NOMO-1 treated with DMSO at 0.1 percent for 48 hours (cell line): ENCODE data around the gene MCOLN1.

ENCODE experiments used
- DNase-seq: peaks from one replicate; lab custom pipeline; 2025; ENCODE audit not compliant: unreplicated experiment; lab: John Stamatoyannopoulos, UW

Gene MCOLN1

DNA sequence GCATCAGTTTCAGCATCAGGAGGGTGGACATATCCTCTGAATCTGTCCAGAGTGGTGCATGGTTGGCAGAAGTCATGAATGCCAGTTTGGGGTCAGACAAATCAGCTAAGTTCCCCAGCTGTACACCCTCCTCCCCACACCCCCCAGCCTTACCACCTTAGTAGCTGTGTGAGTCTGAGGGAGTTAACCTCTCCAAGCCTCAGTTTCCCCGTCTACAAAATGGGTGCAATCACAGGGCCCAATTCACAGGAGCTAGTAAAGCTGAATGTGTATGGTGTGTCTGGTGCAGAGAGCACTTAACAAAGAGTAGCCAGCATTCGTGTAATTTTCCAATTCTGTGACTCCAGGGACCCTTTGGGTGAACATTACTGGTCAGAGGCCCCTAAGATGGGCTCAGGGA is 19.9 kb upstream of the MCOLN1 start:
- no peak for DNase-seq

GRCh38 chr19:7504684-7505083 is 17.7 kb upstream of the MCOLN1 start:
- no peak for DNase-seq

DNA sequence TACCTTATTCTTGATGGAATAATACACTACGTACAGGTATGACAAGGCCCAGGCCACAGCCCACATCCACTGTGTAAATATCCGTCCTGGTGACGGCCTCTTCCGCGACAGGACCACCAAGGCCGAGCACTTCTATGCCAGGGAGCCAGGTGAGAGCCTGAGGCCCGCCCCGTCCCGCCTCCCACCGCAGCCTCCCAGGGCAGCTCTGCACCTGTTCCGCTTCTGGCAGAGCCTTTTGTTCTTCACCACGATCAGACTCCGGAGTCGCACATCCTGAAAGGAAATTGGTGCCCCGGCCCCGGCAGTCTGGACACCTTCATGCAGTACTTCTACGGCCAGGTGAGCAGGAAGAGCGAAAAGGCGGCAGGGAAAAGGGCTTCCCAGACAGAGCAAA is 17.1 kb upstream of the MCOLN1 start:
- DNase-seq: no peak

- DNase-seq: no peak
Observed at GRCh38 chr19:7505682-7506384, 16.6 kb upstream of the MCOLN1 start.

GRCh38 chr19:7506385-7507328 is 15.8 kb upstream of the MCOLN1 start:
- peak; percentile 81 for DNase-seq

DNA sequence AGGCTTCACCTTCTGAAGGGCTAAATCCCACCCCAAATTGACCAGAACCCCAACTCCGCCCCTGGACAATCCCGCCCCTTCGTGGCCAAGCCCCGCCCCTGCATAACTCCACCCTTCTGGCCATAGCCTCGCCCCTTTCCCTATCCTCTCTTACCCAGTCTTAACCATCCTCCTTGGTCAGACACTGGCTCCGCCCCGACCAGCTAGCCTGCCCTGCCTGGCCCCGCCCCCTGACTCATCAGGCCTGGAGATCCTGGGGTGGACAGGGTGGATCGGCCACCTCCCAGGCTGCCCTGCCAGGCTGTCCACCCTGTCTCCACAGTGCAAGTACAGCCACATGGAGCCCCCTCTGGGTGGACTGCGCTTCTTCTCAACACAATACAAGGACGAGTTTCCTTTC is 14.5 kb upstream of the MCOLN1 start:
- DNase-seq: peak; percentile 36

DNA sequence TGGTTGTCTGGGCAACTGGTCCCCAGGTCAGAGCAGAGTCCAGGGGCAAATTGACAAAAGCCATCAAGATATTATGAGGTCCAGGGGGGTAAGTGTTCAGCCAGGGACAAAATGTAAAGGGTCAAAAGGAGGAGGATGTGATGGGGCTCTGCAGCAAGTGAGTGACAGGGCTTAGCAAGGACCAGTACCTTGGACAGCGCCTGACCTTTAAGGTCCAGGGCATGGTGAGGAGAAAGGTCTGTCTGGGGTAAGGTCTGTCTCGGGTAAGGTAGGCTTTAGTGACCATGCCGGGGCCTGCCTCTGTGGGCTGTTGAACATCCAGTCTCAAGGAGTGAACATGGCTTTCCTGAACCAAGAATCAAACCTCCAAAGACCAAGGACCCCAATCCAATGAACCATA is 12.8 kb upstream of the MCOLN1 start:
- DNase-seq: peak; percentile 6

GRCh38 chr19:7512400-7512851 is 10.0 kb upstream of the MCOLN1 start:
- no peak for DNase-seq

GRCh38 chr19:7513809-7514642 is 8.4 kb upstream of the MCOLN1 start:
- DNase-seq: no peak

DNA sequence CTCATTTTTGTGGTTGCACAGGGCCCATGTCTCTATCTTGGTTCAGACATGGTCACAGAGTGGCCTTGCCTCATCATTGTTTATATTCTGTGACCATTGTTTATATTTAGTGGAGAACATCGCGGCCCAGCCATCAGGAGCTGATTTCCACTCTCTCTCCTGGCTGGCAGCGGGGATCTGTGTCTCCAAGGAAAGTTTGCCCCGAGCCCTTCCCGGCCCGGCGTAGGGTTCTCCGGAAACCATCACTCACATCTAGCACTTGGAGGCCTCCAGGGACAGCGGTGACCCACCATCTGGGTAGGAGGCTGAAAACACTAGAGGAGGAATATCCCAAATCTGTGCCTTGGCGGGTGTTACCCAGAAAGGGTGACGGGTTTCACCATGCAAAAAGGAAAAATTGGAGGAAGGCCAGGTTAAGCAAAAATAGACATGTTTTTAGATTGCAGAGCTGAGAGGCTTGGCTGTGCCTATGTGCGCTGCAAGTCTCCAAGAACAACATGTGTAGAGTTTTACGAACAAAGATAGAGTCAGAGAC is 7.2 kb upstream of the MCOLN1 start:
- no peak for DNase-seq

- DNase-seq: peak; percentile 37
Observed at GRCh38 chr19:7515645-7516151, 6.7 kb upstream of the MCOLN1 start, which contains the start of gene ZNF358. ZNF358 (plus strand) TSS chr19:7516103; CDS start chr19:7519243, 3,140 bp downstream.

GRCh38 chr19:7516333-7516732 is 6.1 kb upstream of the MCOLN1 start:
- no peak for DNase-seq

DNA sequence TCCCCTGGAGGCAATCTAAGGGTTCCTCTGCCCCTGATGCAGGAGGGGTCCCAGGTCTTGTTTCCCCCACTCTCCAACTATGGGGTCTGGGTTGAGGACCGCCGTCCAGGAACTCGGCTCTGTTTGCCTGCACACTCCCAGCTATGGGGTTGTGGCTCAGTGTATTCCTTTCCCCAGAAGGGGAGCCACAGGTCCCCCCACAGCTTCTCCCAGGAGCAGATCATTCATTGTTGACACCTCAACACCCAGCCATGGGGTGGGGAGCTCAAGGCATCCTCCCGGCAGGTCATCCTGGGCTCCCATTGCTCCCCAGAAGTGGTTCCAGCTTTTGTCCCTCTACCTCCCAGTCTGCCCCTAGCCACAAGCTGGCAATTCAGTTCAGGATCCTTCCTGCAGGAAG is 5.5 kb upstream of the MCOLN1 start:
- DNase-seq: no peak

DNA sequence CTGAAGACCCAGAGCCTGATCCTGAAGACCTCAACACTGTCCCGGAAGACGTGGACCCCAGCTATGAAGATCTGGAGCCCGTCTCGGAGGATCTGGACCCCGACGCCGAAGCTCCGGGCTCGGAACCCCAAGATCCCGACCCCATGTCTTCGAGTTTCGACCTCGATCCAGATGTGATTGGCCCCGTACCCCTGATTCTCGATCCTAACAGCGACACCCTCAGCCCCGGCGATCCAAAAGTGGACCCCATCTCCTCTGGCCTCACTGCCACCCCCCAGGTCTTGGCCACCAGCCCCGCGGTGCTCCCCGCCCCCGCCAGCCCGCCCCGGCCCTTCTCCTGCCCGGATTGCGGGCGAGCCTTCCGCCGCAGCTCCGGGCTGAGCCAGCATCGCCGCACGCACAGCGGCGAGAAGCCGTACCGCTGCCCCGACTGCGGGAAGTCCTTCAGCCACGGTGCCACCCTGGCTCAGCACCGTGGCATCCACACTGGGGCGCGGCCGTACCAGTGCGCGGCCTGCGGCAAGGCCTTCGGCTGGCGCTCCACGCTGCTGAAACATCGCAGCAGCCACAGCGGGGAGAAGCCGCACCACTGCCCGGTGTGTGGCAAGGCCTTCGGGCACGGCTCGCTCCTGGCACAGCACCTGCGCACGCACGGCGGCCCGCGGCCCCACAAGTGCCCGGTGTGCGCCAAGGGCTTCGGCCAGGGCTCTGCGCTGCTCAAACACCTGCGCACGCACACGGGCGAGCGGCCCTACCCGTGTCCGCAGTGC is 2.9 kb upstream of the MCOLN1 start:
- no peak for DNase-seq

DNA sequence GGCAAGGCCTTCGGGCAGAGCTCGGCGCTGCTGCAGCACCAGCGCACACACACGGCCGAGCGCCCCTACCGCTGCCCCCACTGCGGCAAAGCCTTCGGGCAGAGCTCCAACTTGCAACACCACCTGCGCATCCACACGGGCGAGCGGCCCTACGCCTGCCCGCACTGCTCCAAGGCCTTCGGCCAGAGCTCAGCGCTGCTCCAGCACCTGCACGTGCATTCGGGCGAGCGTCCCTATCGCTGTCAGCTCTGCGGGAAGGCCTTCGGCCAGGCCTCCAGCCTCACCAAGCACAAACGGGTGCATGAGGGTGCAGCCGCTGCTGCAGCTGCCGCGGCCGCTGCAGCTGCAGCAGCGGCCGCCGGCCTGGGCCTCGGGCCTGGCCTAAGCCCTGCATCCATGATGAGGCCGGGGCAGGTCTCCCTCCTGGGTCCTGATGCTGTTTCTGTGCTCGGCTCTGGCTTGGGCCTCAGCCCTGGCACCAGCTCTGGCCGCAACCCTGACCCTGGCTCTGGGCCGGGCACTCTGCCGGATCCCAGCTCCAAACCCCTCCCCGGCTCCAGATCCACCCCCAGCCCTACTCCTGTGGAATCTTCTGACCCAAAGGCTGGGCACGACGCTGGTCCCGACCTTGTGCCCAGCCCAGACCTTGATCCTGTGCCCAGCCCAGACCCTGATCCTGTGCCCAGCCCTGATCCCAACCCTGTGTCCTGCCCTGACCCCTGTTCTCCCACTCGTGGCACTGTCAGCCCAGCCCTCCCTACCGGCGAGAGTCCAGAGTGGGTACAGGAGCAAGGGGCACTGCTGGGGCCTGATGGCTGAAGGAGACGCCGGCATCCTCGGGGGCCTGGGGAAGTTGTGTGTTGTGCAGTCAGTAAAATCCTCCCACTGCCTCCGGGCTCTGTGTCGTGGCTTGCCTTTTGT is 2.0 kb upstream of the MCOLN1 start:
- no peak for DNase-seq

DNA sequence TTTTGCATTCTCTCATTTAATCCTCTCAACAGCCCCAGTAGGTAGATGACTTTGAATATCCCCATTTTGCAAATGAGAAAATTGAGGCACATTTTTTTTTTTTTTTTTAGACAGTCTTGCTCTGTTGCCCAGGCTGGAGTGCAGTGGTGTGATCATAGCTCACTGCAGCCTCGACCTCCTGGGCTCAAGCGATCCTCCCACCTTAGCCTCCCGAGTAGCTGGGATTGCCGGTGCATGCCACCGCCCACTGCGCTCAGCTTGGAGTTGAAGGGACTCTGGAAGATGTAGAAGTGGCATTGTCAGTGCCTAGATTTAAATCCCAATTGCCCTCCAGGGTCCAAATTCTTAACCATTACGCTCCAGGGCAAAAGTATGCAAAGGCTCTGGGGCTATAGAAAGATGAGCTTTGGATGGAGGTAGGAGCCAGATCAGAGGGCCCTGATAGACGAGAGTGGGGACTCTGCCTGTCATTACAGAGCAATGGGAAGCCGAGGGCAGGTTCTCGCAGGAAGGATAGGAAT is 813 bp upstream of the MCOLN1 start:
- DNase-seq: no peak

DNA sequence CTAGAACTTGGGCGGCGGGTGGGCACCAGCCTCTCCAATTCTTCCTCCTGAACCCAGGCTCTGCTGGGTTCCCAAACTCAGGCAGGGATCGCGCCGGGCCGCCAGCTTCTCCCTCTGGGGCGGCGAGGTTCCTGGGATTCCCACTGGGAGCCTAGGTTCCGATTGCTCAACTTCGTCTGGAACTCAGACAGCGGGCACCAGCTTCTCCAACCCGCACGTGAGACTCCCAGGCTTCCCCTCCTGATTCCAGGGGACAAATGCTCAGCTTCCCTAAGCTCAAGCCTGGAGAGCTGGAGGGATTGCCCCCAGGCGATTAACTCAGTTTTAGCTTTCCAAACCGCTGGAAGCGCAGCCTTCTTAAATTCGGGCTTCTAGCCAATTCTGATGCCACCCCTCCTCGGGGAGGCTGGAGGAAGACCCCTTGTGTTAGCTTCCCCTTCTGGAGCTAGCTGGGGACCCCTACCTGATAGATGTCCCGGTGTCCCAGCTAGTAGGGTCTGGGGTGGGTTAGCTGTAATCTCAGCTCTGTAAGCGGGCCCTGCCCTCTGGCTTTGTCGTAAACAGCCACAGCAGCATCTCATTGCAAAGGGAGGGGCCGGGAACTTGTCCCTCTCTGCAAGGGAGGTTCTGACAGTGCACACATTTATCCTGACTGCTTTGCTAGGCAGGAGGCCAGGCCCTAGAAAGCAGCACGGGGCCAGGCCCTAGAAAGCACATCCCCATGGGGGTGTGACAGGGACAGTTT is 671 bp downstream of the MCOLN1 start:
- DNase-seq: no peak

GRCh38 chr19:7524523-7524922 is 2.1 kb downstream of the MCOLN1 start:
- no peak for DNase-seq
